SK-N-SH treated with all-trans-retinoic acid at 6 μM for 48 hours (cell line): Measurements from ENCODE around the gene TDRD7.

Source experiments
- ATAC-seq: fragments of 200-7000 bp; cut with Tn5 transposase; 3 replicates; pipeline ENCODE4 v1.9.1; 2020; ENCODE audit warnings: mild to moderate bottlenecking, moderate library complexity
- ARNTL ChIP-seq: fragments of 450-650 bp; formaldehyde crosslinking; IDR thresholded peaks from 2 replicates; pipeline ENCODE4 v1.5.0; 2020; ENCODE audit warnings: low read depth, mild to moderate bottlenecking, moderate library complexity, borderline replicate concordance
- BACH2 ChIP-seq: fragments of 250-450 bp; sonication (Bioruptor Pico); IDR thresholded peaks from 2 replicates; pipeline ENCODE4 v1.9.0; 2021; ENCODE audit warnings: mild to moderate bottlenecking, borderline replicate concordance
- CREB5 ChIP-seq: fragments of 250-450 bp; sonication (Bioruptor Pico); IDR thresholded peaks from 2 replicates; pipeline ENCODE4 v1.5.1; 2020; ENCODE audit warnings: low read depth, mild to moderate bottlenecking, moderate library complexity
- CSDC2 ChIP-seq: fragments of 250-450 bp; sonication (Bioruptor Pico); IDR thresholded peaks from 2 replicates; pipeline ENCODE4 v1.5.0; 2020; ENCODE audit warnings: mild to moderate bottlenecking, moderate library complexity
- ESRRG ChIP-seq: fragments of 250-450 bp; sonication (Bioruptor Pico); IDR thresholded peaks from 2 replicates; pipeline ENCODE4 v1.6.1; 2021; ENCODE audit warnings: mild to moderate bottlenecking
- ISL1 ChIP-seq: fragments of 250-450 bp; sonication (Bioruptor Pico); IDR thresholded peaks from 2 replicates; pipeline ENCODE4 v2.1.2; 2022; ENCODE audit warnings: mild to moderate bottlenecking, moderate library complexity
- OSR1 ChIP-seq: fragments of 250-450 bp; sonication (Bioruptor Pico); IDR thresholded peaks from 2 replicates; pipeline ENCODE4 v1.8.0; 2022; ENCODE audit warnings: moderate library complexity, mild to moderate bottlenecking, inconsistent platforms
- PATZ1 ChIP-seq: fragments of 250-450 bp; sonication (Bioruptor Pico); IDR thresholded peaks from 2 replicates; pipeline ENCODE4 v1.8.0; 2020; ENCODE audit warnings: mild to moderate bottlenecking, moderate library complexity, borderline replicate concordance
- POU6F1 ChIP-seq: fragments of 250-450 bp; sonication (Bioruptor Pico); IDR thresholded peaks from 2 replicates; pipeline ENCODE4 v1.8.0; 2021; ENCODE audit warnings: low read depth, mild to moderate bottlenecking, moderate library complexity, borderline replicate concordance
- PPARA ChIP-seq: fragments of 250-450 bp; sonication (Bioruptor Pico); IDR thresholded peaks from 2 replicates; pipeline ENCODE4 v1.5.0; 2020; ENCODE audit warnings: mild to moderate bottlenecking, borderline replicate concordance
- RARB ChIP-seq: fragments of 250-450 bp; sonication (Bioruptor Pico); IDR thresholded peaks from 2 replicates; pipeline ENCODE4 v1.8.0; 2021; ENCODE audit warnings: mild to moderate bottlenecking, moderate library complexity
- TCF4 ChIP-seq: fragments of 250-450 bp; sonication (Bioruptor Pico); IDR thresholded peaks from 2 replicates; pipeline ENCODE4 v1.8.0; 2021; ENCODE audit warnings: mild to moderate bottlenecking, moderate library complexity, borderline replicate concordance
- TOX ChIP-seq: fragments of 250-450 bp; sonication (Bioruptor Pico); IDR thresholded peaks from 2 replicates; pipeline ENCODE4 v1.8.0; 2021; ENCODE audit warnings: mild to moderate bottlenecking, moderate library complexity, borderline replicate concordance
- ZC3H10 ChIP-seq: fragments of 250-450 bp; sonication (Bioruptor Pico); IDR thresholded peaks from 2 replicates; pipeline ENCODE4 v1.5.1; 2021; ENCODE audit warnings: mild to moderate bottlenecking, moderate library complexity
- ZFP30 ChIP-seq: fragments of 450-650 bp; formaldehyde crosslinking; IDR thresholded peaks from 2 replicates; pipeline ENCODE4 v1.5.0; 2022; ENCODE audit warnings: mild to moderate bottlenecking, moderate library complexity
- ZNF565 ChIP-seq: fragments of 450-650 bp; formaldehyde crosslinking; conservative IDR thresholded peaks from 2 replicates; pipeline ENCODE4 v1.5.0; 2020; ENCODE audit warnings: low read depth, mild to moderate bottlenecking, moderate library complexity
- ZNF70 ChIP-seq: fragments of 450-650 bp; formaldehyde crosslinking; IDR thresholded peaks from 2 replicates; pipeline ENCODE4 v1.5.0; 2020; ENCODE audit warnings: mild to moderate bottlenecking, moderate library complexity
- ZNF8 ChIP-seq: fragments of 450-650 bp; formaldehyde crosslinking; IDR thresholded peaks from 2 replicates; pipeline ENCODE4 v1.5.0; 2020; ENCODE audit warnings: mild to moderate bottlenecking, moderate library complexity
- TF ChIP-seq, protein P1 (sequence below): fragments of 250-450 bp; sonication (Bioruptor Pico); IDR thresholded peaks from 2 replicates; pipeline ENCODE4 v1.5.1; 2021; ENCODE audit warnings: mild to moderate bottlenecking, moderate library complexity
- TF ChIP-seq, protein P2 (sequence below): fragments of 250-450 bp; sonication (Bioruptor Pico); IDR thresholded peaks from 2 replicates; pipeline ENCODE4 v1.5.0; 2020; ENCODE audit warnings: mild to moderate bottlenecking, moderate library complexity

The TDRD7 gene

GRCh38 chr9:97504381-97505216, 92.7 kb downstream of the TDRD7 start (continued):
- TF ChIP-seq CSDC2 (CRISPR knock-in tag) (peak; percentile 15; the same call in 1 of the 2 replicates), ISL1 (peak; percentile 97), ESRRG (CRISPR knock-in tag) (peak; percentile 83), ARNTL (CRISPR knock-in tag) (no peak), ZFP30 (CRISPR knock-in tag) (no peak; the same call in 1 of the 2 replicates), BACH2 (CRISPR knock-in tag) (no peak), ZNF70 (CRISPR knock-in tag) (no peak), ZNF565 (CRISPR knock-in tag) (no peak), TOX (CRISPR knock-in tag) (no peak), POU6F1 (CRISPR knock-in tag) (no peak), CREB5 (CRISPR knock-in tag) (peak; percentile 85)
- TF ChIP-seq, protein P1, sequence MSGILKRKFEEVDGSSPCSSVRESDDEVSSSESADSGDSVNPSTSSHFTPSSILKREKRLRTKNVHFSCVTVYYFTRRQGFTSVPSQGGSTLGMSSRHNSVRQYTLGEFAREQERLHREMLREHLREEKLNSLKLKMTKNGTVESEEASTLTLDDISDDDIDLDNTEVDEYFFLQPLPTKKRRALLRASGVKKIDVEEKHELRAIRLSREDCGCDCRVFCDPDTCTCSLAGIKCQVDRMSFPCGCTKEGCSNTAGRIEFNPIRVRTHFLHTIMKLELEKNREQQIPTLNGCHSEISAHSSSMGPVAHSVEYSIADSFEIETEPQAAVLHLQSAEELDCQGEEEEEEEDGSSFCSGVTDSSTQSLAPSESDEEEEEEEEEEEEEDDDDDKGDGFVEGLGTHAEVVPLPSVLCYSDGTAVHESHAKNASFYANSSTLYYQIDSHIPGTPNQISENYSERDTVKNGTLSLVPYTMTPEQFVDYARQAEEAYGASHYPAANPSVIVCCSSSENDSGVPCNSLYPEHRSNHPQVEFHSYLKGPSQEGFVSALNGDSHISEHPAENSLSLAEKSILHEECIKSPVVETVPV (CRISPR knock-in tag) = peak; percentile 87; the same call in 1 of the 2 replicates

DNA sequence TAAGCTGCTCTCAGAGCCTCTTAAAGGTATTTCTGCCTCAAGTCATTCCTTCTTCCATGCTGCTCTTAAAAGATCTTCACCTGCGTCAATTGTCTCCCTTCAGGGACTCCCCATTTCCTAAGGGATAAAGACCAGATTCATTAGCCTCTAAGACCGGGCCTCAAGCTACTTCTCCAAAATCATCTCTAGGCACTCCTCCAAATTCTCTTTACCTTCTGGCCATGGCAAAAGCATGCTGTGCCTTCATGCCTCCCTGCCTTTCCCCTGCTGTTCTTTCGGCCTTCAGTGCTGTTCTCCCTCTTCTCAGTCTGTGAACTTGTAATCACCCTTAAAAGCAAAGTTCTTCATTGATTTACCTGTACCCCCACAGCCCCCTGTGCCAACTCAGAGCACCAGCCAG, 93.9 kb downstream of the TDRD7 start:
- TF ChIP-seq RARB (CRISPR knock-in tag) = no peak
- TF ChIP-seq ZNF70 (CRISPR knock-in tag) = no peak
- TF ChIP-seq ARNTL (CRISPR knock-in tag) = no peak
- TF ChIP-seq, protein P2, sequence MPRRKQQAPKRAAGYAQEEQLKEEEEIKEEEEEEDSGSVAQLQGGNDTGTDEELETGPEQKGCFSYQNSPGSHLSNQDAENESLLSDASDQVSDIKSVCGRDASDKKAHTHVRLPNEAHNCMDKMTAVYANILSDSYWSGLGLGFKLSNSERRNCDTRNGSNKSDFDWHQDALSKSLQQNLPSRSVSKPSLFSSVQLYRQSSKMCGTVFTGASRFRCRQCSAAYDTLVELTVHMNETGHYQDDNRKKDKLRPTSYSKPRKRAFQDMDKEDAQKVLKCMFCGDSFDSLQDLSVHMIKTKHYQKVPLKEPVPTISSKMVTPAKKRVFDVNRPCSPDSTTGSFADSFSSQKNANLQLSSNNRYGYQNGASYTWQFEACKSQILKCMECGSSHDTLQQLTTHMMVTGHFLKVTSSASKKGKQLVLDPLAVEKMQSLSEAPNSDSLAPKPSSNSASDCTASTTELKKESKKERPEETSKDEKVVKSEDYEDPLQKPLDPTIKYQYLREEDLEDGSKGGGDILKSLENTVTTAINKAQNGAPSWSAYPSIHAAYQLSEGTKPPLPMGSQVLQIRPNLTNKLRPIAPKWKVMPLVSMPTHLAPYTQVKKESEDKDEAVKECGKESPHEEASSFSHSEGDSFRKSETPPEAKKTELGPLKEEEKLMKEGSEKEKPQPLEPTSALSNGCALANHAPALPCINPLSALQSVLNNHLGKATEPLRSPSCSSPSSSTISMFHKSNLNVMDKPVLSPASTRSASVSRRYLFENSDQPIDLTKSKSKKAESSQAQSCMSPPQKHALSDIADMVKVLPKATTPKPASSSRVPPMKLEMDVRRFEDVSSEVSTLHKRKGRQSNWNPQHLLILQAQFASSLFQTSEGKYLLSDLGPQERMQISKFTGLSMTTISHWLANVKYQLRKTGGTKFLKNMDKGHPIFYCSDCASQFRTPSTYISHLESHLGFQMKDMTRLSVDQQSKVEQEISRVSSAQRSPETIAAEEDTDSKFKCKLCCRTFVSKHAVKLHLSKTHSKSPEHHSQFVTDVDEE (CRISPR knock-in tag) = no peak
- no peak for TF ChIP-seq CSDC2 (CRISPR knock-in tag)
- no peak for TF ChIP-seq CREB5 (CRISPR knock-in tag)
- TF ChIP-seq PPARA = no peak
- TF ChIP-seq ZC3H10 = no peak
- no peak for ATAC-seq

DNA sequence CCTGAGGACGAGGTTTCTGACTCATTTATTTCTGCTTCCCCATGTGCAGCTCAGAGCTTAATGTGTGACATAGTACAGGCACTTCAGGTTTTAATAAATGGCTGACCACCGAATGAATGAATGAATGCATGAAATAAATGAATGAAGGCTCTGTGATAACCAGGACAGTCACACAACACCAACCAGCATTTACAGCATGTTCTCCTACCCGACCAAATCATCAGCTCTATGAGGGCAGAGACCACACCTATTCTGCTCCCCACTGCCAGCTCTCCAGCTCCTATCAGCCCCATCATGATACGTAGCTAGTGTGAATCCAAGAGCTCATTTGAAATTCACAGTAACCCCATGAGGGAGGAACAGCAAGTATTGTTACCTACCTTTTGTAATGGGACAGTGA, 94.4 kb downstream of the TDRD7 start:
- no peak for ATAC-seq
- TF ChIP-seq CREB5 (CRISPR knock-in tag) (no peak), CSDC2 (CRISPR knock-in tag) (no peak), PATZ1 (CRISPR knock-in tag) (no peak), TOX (CRISPR knock-in tag) (no peak), TCF4 (CRISPR knock-in tag) (no peak), RARB (CRISPR knock-in tag) (no peak), ZNF565 (CRISPR knock-in tag) (no peak), ZC3H10 (no peak), ARNTL (CRISPR knock-in tag) (no peak), ZNF8 (no peak), OSR1 (CRISPR knock-in tag) (no peak)
- TF ChIP-seq, protein P2 (CRISPR knock-in tag) = no peak
